ENCODE results near the gene TMEM135. TPM values are rescaled to one million over a fixed set of nuclear protein-coding genes. Genes with fewer than 3 reads are reported as not detected.

The TMEM135 gene
- total RNA-seq, 1 experiment from 2014 or later, result 65.5 TPM

- DNase-seq (ENCODE audit: low read depth, low spot score) (no peak), ATAC-seq (no peak)
- no peaks in the 10 kb centered on the region for H3K9me3 ChIP-seq (ENCODE audit: control insufficient read depth, insufficient read depth, low read depth, low read length)
- H3K36me3 ChIP-seq (ENCODE audit: control insufficient read depth, insufficient read depth, low read length), result no peaks in the 10 kb centered on the region
- H3K27me3 ChIP-seq (ENCODE audit: control insufficient read depth, insufficient read depth, low read length), result no peaks in the 10 kb centered on the region
- CTCF ChIA-PET, result no interaction called here
- intact Hi-C loops (cut with micrococcal nuclease; ENCODE audit: unreplicated experiment), result no loop called here
- TF ChIP-seq REST (IDR thresholded peaks at IDR 0.05; ENCODE audit: insufficient read depth in 1 of 2, low read depth in 2 of 2, low read length in 1 of 2), result no peak
- no peak for TF ChIP-seq SIN3A (IDR thresholded peaks at IDR 0.05; ENCODE audit: borderline replicate concordance, insufficient read depth, low read depth, low read length)
- no peak for TF ChIP-seq TCF7L2 (IDR thresholded peaks at IDR 0.05; ENCODE audit: low read depth, low read length)
- no peak for TF ChIP-seq CTCF (IDR thresholded peaks at IDR 0.05)
- TF ChIP-seq POLR2AphosphoS5 (IDR thresholded peaks at IDR 0.05; ENCODE audit: low read depth, low read length), result no peak
- H3K27ac ChIP-seq (ENCODE audit: low read length), result no peak overlapping the region
- in situ Hi-C loops (cut with HindIII; ENCODE audit: low pct_unique_long_range_greater_than_20kb, low sequenced_read_pairs), result no loop called here
- BruUV-seq (replicated peaks), result no TSS peak
- POLR2A ChIA-PET, result no interaction called here
- H3K4me1 ChIP-seq (ENCODE audit: control insufficient read depth, insufficient read depth, low read length), result peaks cover 4% of the 10 kb centered on the region; the same call in 1 of the 2 replicates
- no peak overlapping the region for H3K4me3 ChIP-seq (ENCODE audit: low read depth in 2 of 2, low read length in 2 of 2)
Observed at GRCh38 chr11:87265979-87266378, 228.2 kb downstream of the TMEM135 start.

GRCh38 chr11:87266751-87267150 lies 229.0 kb downstream of the TMEM135 start:
- no peak for DNase-seq (ENCODE audit: low read depth, low spot score)

More at GRCh38 chr11:87266751-87267150, 229.0 kb downstream of the TMEM135 start:
- Histone ChIP-seq H3K36me3 (ENCODE audit: control insufficient read depth, insufficient read depth, low read length) (no peaks in the 10 kb centered on the region), H3K4me3 (ENCODE audit: low read depth in 2 of 2, low read length in 2 of 2) (no peak overlapping the region), H3K4me1 (ENCODE audit: control insufficient read depth, insufficient read depth, low read length) (peaks cover 4% of the 10 kb centered on the region; the same call in 1 of the 2 replicates), H3K9me3 (ENCODE audit: control insufficient read depth, insufficient read depth, low read depth, low read length) (no peaks in the 10 kb centered on the region), H3K27ac (ENCODE audit: low read length) (no peak overlapping the region), H3K27me3 (ENCODE audit: control insufficient read depth, insufficient read depth, low read length) (no peaks in the 10 kb centered on the region)
- no TSS peak for BruUV-seq (replicated peaks)
- TF ChIP-seq SIN3A (IDR thresholded peaks at IDR 0.05; ENCODE audit: borderline replicate concordance, insufficient read depth, low read depth, low read length) (no peak), TCF7L2 (IDR thresholded peaks at IDR 0.05; ENCODE audit: low read depth, low read length) (no peak), REST (IDR thresholded peaks at IDR 0.05; ENCODE audit: insufficient read depth in 1 of 2, low read depth in 2 of 2, low read length in 1 of 2) (no peak), CTCF (IDR thresholded peaks at IDR 0.05) (no peak), POLR2AphosphoS5 (IDR thresholded peaks at IDR 0.05; ENCODE audit: low read depth, low read length) (no peak)
- intact Hi-C loops (cut with micrococcal nuclease; ENCODE audit: unreplicated experiment) (no loop called here), in situ Hi-C loops (cut with HindIII; ENCODE audit: low pct_unique_long_range_greater_than_20kb, low sequenced_read_pairs) (no loop called here)
- ChIA-PET CTCF (no interaction called here), POLR2A (no interaction called here)
- ATAC-seq, result no peak
